ENCODE results near the gene IQGAP2. TPM values are rescaled to one million over a fixed set of nuclear protein-coding genes. Genes with fewer than 3 reads are reported as not detected.
A peak's percentile ranks its signal among the peaks of the same experiment; 100 is the strongest.

Gene IQGAP2
- total and polyA plus RNA-seq, 9 of the 15 experiments (the other 6 are each of a cell fraction or from before 2014, with no cell fraction given), result 8.7 to 23.2 (median 17.4) TPM

DNA sequence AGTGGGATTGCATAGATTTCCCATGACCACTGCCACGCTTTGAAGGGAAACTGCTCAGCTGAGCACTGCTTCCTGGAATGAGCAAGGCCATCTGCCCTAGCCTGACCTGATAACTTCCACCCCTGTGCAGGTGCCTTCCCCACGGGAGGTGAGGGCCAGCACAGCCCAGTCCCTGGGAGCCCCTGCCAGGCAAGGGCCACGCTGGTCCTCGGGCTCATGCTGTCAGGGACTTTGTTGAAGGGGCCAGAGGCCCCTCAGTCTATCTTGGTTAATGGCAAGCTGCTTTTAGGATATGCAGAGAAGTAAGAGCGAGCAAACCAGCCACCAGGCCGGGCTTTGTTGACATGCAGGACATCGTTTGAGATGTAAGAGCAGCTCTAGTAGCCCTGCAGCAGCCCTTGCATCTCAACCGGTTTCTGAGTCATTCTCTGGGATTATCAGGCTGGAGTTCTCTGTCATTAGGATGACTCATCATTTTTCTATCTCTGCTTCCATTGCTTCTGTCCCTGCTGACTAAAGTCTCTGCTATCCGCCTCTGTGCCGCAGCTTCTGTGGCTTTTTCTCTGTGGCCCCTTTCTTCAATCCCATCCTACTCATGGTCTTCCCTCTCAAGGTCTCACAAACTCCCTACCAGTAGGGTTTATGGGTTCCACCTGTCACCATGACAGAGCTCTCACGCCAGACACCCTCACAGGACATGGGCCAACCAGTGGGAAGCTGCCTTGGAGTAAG, 30.6 kb upstream of the IQGAP2 start (continued):
- TF ChIP-seq, protein P1, sequence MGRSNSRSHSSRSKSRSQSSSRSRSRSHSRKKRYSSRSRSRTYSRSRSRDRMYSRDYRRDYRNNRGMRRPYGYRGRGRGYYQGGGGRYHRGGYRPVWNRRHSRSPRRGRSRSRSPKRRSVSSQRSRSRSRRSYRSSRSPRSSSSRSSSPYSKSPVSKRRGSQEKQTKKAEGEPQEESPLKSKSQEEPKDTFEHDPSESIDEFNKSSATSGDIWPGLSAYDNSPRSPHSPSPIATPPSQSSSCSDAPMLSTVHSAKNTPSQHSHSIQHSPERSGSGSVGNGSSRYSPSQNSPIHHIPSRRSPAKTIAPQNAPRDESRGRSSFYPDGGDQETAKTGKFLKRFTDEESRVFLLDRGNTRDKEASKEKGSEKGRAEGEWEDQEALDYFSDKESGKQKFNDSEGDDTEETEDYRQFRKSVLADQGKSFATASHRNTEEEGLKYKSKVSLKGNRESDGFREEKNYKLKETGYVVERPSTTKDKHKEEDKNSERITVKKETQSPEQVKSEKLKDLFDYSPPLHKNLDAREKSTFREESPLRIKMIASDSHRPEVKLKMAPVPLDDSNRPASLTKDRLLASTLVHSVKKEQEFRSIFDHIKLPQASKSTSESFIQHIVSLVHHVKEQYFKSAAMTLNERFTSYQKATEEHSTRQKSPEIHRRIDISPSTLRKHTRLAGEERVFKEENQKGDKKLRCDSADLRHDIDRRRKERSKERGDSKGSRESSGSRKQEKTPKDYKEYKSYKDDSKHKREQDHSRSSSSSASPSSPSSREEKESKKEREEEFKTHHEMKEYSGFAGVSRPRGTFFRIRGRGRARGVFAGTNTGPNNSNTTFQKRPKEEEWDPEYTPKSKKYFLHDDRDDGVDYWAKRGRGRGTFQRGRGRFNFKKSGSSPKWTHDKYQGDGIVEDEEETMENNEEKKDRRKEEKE (IDR thresholded peaks at IDR 0.05; ENCODE audit: borderline replicate concordance in 1 of 2, control insufficient read depth in 1 of 2, low read depth in 2 of 2, low read length in 1 of 2), result peak in 1 of 2 experiments; percentile 48; a peak in 1 of 4 replicates
- TF ChIP-seq NELFE (IDR thresholded peaks at IDR 0.05; ENCODE audit: insufficient read depth, insufficient read length) (no peak), ZBTB8A (IDR thresholded peaks at IDR 0.05; ENCODE audit: partially characterized antibody) (no peak), PPARD (CRISPR knock-in tag; IDR thresholded peaks at IDR 0.05) (no peak), FOXA1 (IDR thresholded peaks at IDR 0.05; ENCODE audit: borderline replicate concordance) (no peak), TAL1 (IDR thresholded peaks at IDR 0.05) (peak; percentile 79), ELF2 (CRISPR knock-in tag; IDR thresholded peaks at IDR 0.05) (no peak), TCF3 (CRISPR knock-in tag; IDR thresholded peaks at IDR 0.05) (peak; percentile 83), COPS2 (conservative IDR thresholded peaks at IDR 0.05) (no peak), MTA1 (IDR thresholded peaks at IDR 0.05; ENCODE audit: borderline replicate concordance) (peak; percentile 85), ZNF146 (CRISPR knock-in tag; IDR thresholded peaks at IDR 0.05; ENCODE audit: unreplicated experiment) (no peak), PCBP1 (IDR thresholded peaks at IDR 0.05; ENCODE audit: low read depth, low read length, poor library complexity, severe bottlenecking) (no peak), RHOXF2B (CRISPR knock-in tag; conservative IDR thresholded peaks at IDR 0.05) (no peak), ZNF75A (CRISPR knock-in tag; IDR thresholded peaks at IDR 0.05) (no peak), ZNF263 (CRISPR knock-in tag; IDR thresholded peaks at IDR 0.05; ENCODE audit: borderline replicate concordance) (no peak), ZNF224 (CRISPR knock-in tag; IDR thresholded peaks at IDR 0.05) (no peak), ARID3A (IDR thresholded peaks at IDR 0.05; ENCODE audit: borderline replicate concordance, low read depth, low read length) (peak; percentile 88; the same call in 1 of the 2 replicates), CREM (IDR thresholded peaks at IDR 0.05; ENCODE audit: low read depth) (peak; percentile 54; the same call in 1 of the 2 replicates), HDAC1 (IDR thresholded peaks at IDR 0.05) (peak; percentile 13 to 95; a peak in 2 of 4 replicates), CREB1 (IDR thresholded peaks at IDR 0.05) (peak; percentile 40; the same call in 1 of the 2 replicates), CREB1 (CRISPR knock-in tag; IDR thresholded peaks at IDR 0.05) (no peak)
- TF ChIP-seq, protein P2, sequence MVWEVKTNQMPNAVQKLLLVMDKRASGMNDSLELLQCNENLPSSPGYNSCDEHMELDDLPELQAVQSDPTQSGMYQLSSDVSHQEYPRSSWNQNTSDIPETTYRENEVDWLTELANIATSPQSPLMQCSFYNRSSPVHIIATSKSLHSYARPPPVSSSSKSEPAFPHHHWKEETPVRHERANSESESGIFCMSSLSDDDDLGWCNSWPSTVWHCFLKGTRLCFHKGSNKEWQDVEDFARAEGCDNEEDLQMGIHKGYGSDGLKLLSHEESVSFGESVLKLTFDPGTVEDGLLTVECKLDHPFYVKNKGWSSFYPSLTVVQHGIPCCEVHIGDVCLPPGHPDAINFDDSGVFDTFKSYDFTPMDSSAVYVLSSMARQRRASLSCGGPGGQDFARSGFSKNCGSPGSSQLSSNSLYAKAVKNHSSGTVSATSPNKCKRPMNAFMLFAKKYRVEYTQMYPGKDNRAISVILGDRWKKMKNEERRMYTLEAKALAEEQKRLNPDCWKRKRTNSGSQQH (CRISPR knock-in tag; IDR thresholded peaks at IDR 0.05), result no peak
- TF ChIP-seq, protein P3, sequence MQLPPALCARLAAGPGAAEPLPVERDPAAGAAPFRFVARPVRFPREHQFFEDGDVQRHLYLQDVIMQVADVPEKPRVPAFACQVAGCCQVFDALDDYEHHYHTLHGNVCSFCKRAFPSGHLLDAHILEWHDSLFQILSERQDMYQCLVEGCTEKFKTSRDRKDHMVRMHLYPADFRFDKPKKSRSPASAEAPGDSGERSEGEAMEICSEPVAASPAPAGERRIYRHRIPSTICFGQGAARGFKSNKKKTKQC (CRISPR knock-in tag; IDR thresholded peaks at IDR 0.05), result no peak
